Hematopoietic multipotent progenitor cell (in vitro differentiated cells): ENCODE data around the gene DDX25. TPM values are rescaled to one million over a fixed set of nuclear protein-coding genes. Genes with fewer than 3 reads are reported as not detected.

ENCODE experiments used
- DNase-seq, 3 donors: peaks; one replicate each; pipeline ENCODE4 v3.0.0-alpha.2; 2011 to 2015; ENCODE audit warnings: low read depth in 2 of 3, low spot score in 2 of 3
- total RNA-seq: library from RNA; depleted of rRNA; stranded (reverse); fragments of >200 nt; gene quantifications from one replicate; pipeline ENCODE4 v1.2.3, GENCODE V29; 2012

DDX25 gene
- total RNA-seq, 1 donor, result 0.54 TPM

GRCh38 chr11:125948278-125949051, 44.2 kb downstream of the DDX25 start:
- no peak for DNase-seq

GRCh38 chr11:125949271-125950177, 45.2 kb downstream of the DDX25 start:
- no peak for DNase-seq

GRCh38 chr11:125950178-125950490, 45.8 kb downstream of the DDX25 start:
- no peak for DNase-seq

GRCh38 chr11:125950696-125951651, 46.7 kb downstream of the DDX25 start:
- no peak for DNase-seq

DNA sequence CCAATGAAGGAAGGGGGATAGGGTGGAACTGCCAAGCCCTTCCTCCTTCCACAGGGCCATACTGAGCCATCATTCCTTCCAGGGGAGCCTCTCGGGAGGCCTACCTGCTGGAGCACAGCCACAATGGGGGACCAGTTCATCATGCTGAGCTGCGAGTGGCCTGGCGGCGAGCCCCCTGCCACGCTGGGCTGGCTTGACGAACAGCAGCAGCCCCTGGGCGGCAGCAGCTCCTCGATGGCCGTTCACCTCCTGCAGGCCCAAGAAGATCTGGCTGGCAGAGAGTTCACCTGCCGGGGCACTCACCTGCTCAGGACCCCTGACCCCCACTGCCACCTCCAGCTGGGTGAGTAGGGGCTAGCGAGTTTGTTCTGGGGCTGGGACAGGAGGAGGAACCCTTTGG, 47.4 kb downstream of the DDX25 start:
- no peak for DNase-seq

GRCh38 chr11:125952559-125952958, 48.3 kb downstream of the DDX25 start:
- DNase-seq, result no peak

GRCh38 chr11:125952973-125953372, 48.7 kb downstream of the DDX25 start:
- no peak for DNase-seq

DNA sequence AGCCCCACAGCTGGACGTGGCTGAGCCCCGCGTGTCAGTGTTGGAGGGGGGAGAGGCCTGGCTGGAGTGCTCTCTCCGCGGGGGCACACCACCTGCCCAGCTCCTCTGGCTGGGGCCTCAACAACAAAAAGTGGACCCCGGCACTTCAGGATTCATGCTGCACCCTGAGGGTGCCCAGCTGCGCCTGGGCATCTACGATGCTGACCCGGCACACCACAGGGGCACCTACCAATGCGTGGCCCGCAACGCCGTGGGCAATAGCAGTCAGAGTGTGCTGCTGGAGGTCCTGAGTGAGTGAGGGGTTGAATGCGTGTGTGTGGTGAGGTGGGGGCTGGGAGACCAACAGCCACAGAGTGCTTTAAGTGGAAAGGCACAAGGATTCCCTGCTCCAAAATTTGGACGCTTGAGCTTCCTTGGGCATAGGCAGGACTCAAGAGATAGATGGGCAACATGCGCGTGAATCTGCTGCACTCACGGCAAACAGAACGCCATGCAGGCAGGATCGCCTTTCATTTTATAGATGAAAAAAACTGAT, 49.2 kb downstream of the DDX25 start:
- no peak for DNase-seq

GRCh38 chr11:125954123-125954944, 50.0 kb downstream of the DDX25 start:
- DNase-seq, result no peak

DNA sequence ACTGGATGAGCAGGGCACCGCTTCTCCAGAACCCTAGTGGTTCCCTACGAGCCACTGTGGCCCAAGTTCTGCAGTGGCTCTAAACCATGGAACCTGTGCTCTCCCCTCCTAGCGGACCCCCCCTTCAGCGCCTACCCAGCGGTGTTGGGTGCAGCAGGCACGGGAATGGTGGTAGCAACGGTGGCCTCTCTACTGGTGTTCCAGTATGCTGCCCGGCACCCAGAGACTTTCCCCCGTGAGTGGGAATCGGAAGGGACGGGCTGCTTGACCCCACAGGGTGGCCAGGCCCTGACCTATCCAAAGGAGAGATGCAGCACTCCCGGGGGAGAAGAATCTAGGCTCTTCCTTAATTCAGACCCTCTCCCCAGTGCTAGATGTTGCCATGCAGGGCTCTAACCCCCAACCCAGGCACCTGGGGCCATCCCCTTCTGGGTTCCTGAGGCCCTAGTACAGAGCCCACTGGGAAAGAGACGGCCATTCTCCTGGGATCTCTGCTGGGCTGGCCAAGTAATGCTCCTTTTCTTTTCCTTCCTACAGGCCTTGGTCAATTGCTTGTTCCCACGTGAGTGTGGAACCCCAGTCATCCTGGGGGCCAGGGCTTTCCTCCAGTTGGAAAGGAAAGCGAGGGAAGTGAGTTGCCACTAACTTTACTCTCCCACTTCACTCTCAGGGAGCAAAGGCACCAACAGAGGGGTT, 50.8 kb downstream of the DDX25 start:
- no peak for DNase-seq

GRCh38 chr11:125955856-125956255, 51.5 kb downstream of the DDX25 start:
- no peak for DNase-seq

GRCh38 chr11:125956391-125957134, 52.3 kb downstream of the DDX25 start:
- DNase-seq, result no peak

DNA sequence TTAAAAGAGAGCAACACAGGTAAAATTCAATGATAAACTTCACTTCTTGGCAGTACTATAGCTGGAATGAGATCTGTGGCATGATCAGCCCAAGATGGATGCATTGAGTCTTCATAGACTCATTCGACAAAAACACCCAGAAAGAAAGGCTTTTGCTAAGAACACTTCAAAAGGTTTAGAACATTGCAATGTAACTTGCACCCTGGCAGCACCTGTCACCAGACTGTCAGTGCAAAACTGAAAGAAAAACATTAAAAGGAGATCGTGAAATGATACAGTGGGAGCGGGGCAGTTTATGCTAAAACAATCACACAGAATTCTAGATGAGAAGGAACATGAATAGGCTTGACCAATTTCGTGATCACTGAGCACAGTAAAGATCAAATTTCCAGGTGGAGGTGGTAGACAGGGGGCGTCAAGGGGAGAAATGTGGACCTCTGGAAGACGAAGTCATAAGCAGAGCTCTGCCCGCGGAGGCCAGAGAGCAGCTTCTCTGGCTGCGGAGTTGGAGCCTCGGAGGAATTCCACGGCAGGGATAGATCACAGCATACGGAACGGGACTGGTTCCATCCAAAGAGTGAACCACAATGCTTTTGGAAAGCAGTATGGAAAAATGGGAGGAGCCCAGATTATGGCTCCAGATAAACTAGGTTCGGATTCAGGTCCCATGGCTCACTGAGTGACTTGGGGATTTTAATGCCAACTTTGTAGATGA, 53.5 kb downstream of the DDX25 start:
- DNase-seq, result no peak

DNA sequence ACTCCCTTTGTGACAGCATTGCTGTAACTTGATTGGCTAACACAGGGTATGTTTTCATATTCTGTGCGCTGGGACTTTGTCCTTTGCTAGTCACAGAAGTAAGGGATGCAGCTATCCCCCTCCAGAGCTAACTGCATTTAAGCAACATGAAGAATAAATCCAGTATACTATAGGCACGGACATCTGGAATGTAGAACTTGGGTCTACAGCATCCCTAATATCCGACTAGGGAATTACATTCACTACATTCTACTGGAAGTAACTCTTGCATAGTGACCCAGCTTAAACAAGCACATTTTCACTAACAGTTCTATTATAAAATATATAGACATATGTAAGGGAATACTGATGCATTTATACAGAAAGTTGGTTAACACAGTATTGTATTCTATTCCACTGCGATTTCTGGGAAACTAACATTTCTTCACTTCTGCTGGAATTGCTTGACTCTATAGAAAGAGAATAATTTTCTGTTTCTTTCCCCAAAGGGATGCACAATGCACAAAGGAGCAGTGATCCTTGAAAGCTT, 54.6 kb downstream of the DDX25 start:
- DNase-seq, result no peak

GRCh38 chr11:125959511-125959910, 55.2 kb downstream of the DDX25 start:
- no peak for DNase-seq

- DNase-seq, result no peak
These were observed 55.6 kb downstream of the DDX25 start for GRCh38 chr11:125959931-125960330.

DNA sequence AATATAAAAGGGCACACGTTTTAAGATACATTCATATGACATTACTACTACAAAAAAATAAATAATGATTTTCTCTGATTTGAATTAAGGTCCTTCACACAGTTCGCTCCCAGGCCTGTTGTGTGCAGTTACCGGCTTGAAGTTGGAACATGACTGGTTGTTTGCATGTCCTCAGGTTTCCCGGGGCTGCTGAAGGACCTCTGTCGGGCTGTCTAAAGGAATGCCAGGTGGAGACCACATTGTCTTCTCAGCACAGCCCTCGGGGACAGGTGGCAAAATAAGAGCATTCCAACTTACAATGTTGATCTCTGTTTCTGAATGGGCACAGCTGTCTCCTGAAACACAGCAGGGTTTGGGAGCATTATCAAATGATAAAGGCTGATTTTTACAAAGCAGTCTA, 56.5 kb downstream of the DDX25 start:
- DNase-seq, result no peak

- DNase-seq, result no peak
These were observed 63.2 kb downstream of the DDX25 start for GRCh38 chr11:125967515-125967914.
